Colon (tissue), 2 donors: ENCODE results near the gene MICAL2.

ENCODE experiments used
- FAIRE-seq: peaks from 2 replicates; lab custom pipeline; 2012; peaks lifted over from hg19 to GRCh38; lab: Jason Lieb, UNC
- donor health status: control.
- donor health status: control.

MICAL2 gene

DNA sequence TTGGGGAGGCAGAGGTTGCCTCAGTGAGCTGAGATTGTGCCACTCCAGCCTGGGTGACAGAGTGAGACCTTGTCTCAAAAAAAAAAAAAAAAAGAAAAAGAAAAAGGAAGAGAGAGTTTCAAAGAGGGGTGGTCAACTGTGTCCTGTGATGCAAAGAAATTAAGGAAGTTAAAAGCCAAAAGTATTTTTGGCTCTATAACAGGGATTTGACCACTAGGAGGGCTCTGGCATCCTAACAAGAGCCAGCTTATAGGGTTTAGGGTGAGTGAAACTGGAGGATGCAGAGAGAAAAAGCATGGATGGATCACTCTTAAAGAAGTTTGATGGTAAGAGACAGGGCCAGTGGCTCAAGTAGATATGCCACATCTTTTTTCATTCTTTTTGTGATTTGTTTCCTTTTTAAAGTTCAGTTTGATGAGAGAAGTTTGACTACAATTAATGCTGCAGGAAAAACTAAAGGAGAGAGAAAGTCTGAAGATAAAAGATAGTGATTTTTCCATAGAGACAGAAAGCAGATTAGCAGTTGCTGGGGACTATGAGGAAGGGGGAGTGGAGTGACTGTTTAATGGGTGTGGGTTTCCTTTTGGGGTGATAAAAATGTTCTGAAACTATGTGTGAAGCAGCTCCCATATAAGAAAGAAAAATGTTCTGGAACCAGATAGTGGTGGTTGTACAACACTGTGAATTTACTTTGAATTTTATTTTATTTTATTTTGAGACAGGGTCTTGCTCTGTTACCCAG, 11.1 kb upstream of the MICAL2 start:
- FAIRE-seq = no peak

DNA sequence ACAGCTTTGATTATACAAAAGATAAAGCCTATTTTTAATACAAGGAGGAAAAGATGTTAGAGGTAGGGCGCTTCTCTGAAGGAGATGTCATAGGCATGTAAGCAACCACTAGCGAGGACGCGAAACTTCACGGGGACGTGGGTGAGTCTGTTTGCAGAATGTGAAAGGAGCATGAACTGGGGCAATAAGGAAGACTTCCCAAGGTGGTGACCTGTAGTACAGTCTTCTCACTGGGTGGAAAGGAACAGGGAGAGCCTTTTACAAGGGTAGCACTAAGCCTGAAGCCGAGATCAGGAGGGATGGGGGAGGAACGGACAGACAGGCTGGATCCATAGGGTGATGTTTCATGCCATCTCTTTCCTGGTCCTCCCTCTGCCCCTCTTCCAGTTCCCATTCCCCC, 10.0 kb upstream of the MICAL2 start:
- FAIRE-seq = no peak

DNA sequence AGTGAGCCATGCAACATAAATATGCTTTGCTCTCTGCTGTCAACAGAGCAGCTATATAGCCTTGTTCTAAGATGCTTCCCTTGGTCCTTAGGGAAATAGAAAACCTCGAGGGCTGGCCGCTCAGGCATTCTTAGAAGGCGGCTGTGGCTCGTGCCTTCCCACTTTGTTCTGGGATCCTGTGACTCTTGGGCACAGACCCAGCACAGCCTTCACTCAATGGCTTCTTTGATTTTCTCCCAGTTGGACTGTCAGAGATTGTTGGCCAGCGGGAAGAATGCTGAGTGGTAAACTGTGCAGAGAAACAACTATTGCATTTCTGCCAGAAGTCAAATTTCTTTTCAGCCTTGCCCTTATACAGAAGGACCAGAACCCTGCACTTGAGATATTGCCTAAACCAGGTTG, 9.5 kb upstream of the MICAL2 start:
- FAIRE-seq = no peak

DNA sequence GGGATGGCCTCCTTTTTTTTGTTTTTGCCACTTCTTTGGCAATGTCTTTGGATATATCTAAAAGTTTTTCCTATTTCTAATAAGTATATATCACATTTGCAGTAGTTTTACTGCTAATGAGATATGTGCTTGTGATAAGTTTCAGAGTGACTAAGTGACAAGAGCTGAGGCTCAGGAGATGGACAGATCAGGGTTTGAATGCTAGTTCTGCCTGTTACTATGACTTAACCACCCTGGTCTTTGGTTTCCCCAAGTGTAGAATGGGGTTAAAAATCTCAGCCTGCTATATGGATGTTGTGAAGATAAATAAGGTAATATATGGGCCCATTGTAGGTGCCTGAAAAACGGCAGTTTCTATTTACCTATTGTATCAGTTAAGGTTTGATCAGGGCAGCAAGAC, 9.1 kb upstream of the MICAL2 start:
- no peak for FAIRE-seq

DNA sequence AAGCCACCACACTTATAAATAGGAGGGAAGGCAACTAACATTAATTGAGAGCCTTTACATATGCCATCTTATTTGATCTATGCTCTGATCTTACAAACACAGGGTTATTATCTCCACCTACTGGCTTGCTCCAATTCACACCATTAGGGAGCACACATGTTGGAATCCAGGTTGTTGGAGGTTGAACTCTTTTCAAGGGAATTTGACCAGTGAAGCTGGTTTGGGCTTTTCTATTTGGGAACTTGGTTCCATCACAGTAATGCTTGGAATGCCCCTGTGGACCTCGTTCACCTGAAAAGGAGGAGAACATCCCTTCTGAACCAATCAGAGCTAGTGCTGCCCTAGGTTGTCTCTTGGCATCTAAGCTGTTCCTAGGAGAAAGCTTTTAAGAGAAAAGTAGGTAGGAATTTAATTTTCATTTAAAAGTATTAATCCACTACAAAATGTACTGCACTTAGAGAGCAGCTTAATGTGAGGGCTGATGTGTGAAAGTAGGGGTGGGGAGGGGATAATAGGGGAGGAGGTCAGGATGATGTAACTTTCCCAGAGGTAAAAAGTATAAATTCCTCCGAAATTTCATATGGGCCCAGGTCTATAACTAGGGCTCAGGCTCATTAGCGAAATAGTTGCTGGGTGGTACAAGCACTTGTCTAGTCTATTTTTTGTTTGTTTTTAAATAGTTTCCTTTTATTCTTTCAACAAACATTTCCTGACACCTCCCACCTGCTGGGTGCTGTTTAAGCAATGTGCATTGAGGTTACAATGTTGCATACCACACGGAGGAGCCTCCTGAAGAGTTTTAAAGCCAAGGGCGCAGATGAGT, 7.6 kb upstream of the MICAL2 start:
- FAIRE-seq = no peak

DNA sequence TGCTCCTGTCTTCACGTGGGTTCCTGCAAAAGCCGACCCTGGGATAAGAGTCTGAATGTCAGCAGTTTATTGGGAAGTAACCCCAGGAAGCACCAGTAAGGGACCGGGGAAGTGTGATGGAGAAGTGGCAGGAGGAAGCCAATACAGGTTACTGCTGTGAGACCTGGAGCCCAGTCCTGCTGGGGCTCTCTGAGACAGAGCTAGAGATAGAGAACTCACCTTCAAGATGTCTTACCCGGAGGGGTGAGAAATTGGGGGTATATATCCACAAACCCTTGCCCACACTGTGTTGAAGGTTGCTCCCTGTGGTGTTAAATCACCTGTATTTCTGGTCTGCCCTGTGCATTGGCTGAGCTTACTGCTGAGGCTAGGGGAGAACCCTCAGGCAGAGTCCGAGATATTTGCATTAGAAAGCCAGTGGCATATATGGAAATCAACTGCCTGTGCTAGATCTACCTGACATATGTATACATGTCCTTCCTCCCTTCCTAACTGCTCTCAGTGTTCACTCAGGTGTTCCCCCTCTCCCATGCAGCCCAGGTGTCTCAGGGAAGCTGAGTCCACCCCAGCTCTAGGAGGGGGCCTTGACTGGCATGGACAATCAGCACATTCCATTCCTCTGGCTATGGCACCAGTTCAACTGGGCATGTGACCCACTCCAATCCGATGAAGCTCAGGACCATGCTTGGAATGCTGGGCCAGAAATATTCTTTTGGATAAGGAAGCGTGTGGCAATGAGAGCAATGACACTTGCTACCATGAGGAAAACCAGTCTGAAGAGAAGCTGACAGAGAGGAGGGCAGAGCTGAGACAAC, 6.8 kb upstream of the MICAL2 start:
- FAIRE-seq = no peak

DNA sequence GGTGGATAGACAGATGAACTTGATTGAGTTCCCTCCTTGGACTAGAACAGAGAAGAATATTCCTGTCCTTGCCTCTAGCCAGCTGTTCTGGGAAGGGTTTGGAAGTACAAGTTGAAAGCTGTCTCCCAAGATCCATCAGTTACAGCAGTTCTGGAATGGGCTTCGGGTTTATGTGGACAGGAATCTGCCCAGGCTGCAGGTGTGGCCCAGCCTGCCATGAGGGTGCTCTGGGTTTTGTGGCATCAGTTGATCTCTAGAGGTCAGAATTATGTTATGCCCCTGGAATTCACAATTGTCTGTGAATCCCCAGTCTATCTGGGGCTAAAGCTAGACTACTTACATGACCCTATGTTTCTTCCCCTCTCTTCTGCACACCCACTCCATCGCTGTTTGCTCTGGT, 4.9 kb upstream of the MICAL2 start:
- FAIRE-seq = no peak

DNA sequence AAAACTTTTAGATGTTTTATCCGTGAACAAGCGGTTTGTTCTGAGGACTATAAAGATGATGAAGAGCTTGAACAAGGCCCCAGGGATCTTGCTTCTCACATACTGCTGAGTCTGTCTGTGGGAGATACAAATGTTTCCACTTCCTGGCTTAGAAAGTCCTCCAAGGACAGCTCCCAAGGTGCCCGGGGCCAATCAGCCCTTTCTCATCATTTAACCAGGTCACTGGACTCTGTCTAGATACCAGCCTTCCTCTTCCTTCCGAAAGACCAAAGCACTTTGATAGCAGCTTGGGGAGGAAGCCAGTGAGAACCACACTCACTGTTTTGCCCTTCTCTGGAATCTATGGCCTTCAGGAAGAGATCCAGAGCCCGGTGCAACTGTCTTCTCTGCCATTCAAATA, 4.3 kb upstream of the MICAL2 start:
- no peak for FAIRE-seq

DNA sequence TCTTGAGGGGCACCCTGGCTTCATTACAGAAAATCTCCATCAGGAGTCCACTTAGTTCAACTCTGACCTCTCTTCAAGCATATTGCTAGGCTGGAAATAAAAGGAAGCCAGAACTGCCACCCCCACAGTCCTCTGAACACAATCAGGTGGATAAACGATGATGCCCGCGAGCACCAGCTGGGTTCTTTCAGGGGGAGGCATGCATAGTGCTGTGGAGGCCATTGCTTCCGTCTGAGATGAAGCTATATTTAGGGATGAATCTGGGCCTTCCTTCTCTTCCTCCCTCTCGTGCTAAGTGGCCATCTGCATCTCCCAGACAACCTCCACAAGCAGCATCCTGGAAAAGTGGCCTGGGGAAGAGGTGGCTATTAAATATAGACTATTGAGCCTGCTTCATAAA, 3.9 kb upstream of the MICAL2 start:
- FAIRE-seq = no peak

DNA sequence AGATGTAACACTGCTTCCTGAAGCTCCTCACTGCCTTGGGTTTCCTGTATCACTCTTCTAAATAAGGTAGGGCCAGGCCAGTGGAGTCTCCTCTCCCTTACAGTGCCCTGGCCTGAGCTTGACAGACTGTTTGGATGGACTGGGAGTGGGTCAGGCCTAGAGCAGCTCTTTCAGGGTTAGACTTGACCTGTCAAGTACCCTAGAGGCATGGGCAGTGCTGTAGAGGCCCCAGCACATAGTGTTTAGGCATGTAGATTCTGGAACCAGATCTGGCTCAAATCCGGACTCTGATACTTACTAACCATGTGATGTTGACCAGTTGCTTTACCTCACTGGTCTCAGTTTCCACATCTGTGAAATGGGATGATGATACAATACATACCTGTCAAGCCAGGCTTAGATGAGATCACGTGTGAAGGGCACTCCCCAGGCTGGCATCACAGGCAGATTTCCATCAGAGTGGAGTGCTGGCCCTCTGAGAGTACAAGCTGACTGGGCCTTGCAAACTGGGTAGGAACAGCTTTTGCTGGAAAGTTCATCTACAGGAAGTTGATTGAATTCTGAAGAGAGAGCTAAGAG, 1.4 kb upstream of the MICAL2 start:
- no peak for FAIRE-seq

DNA sequence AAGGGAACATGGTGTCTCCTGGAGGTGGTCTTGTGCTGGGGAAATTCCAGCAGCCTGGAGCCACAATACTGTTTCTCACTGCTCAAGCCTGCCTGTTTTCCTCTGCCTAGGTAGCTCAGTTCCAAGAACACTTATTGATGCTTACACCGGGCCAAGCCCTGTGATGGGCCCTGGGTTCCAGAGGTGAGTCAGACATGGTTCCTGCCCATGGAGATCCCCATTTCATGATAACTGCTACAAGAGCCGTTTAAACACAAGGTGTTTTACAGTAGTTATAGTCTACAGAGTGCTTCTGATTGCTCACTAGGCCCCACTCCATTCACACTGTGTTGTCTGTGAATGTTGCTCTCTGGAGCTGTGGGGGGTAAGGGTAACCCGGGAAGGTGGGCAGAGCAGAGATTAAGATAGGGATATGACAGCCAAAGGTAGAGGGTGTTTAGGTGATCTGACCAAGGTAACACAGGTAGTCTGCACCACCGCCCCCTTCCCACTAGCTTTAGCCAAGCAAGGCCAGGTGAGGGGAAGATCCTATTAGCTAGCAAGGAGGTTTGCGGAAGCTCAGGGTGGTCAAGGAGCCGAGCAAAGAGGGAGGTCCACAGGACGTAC, 696 bp upstream of the MICAL2 start:
- no peak for FAIRE-seq

DNA sequence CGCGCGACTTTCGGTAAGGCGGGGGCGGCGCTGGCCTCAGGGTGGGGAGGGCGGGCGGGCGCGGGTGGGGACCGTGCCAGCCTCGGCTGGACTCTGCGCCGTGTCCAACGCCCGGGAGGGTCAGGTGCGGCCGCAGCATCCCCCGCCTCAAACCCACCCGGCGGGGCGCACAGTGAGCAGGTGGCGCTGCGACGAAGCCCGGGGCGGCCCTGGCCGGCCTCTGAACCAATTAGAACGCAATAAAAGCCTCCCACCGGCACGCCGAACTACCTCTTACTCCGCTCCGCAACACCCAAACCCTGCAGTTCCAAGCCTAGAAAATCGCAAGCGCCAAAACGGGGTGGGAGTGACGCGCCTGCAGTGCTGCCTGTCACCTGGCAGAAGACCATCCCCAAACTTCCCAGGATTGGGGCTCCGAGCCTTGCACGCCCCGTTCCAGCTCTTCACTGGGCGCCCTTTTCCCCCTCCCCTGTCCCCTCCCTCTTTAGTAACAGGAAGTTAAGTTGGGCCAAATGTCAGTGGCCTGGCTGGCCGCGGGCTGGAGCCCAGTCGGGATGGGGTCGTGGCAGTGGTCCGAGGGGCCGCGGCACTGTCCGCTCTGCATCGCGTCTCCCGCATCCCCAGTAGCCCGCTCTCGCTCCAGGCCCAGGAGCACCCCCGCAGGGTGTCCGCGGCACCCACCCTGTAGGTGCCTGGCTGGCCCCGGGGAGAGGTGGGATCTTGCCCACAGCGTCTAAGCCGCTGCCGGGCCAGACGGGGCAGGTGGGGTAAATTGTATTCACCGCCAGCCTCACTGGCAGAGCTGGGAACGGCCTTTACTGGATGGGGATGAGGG, 541 bp downstream of the MICAL2 start:
- no peak for FAIRE-seq

DNA sequence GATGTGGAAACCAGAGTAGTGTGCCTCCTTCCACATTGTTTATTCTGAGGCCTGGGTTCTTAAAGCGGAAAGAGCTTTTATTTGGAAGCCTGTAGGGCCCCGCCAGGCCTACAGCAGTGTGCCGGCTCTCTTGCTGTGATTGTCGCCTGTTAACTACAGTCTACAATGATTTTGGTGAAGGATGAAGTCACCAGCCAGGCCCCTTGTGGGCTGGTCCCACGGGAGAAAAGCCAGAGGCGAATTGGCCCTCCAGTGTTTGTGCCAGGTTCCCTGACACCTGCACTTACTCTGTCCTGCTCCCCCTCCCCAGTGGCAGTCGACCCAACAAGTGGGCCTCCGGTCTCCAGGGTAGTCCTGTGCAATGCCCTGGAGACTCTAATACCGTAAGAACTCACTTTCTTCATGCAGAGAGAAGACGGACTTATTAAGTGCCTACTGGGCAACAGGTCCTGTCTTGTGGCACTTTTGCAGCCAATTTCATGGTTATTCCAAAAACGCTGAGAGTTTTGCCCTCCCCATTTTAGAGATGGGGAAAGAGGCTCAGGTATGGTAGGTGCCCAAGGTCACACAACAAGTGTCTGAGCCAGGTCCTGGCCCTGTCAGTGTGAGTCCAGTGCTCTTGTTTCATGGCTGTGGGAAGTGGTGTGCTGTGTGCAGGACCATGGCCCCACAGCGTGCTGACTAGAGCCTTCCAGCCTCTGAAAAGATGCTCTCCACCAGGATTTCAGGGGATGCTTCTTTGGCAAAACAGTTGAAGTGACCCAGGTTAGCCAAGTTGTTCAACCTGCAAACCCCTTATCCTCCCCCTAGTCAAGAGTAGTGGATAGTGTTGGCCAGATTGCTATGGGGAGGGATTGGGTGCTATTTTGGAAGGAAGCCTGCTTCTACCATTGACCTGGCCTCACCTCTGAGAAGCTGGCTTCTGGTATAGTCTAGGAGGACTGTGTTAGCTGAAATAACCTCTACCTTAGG, 1.4 kb downstream of the MICAL2 start:
- FAIRE-seq = no peak

DNA sequence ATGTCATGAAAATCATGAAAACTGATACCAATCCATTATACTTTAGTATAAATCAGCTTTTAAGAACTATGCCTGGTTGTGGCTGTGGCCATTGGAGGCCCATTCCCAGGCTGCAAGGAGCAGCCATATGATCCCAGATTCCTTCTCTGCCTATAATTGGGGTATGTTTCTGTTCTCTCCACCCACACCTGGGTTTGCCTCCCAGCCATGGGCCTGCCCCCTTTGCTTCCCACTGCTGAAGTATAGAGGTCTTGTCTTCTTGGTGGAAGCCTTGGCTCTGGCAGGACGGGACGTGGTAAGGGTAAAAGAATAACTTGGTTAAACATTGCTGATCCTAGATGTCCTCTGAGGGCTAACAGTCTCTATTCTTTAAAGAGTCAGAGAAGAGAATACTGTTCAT, 2.4 kb downstream of the MICAL2 start:
- FAIRE-seq = no peak

DNA sequence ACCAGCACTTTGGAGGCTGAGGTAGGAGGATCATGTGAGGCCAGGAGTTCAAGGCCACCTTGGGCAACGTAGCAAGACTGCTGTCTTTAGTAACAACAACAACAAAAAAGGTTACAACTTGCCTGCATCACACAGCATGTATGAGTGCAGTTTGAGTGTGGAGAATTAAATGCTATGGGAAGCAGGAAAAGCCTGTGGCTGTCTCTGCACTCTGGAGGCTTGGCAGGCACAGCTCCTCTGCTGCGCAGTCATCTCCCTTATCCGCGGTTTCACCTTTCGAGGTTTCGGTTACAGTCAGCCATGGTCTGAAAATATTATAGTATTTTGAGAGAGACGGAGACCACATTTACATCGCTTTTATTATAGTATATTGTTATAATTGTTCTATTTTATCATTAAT, 2.9 kb downstream of the MICAL2 start:
- FAIRE-seq = no peak

DNA sequence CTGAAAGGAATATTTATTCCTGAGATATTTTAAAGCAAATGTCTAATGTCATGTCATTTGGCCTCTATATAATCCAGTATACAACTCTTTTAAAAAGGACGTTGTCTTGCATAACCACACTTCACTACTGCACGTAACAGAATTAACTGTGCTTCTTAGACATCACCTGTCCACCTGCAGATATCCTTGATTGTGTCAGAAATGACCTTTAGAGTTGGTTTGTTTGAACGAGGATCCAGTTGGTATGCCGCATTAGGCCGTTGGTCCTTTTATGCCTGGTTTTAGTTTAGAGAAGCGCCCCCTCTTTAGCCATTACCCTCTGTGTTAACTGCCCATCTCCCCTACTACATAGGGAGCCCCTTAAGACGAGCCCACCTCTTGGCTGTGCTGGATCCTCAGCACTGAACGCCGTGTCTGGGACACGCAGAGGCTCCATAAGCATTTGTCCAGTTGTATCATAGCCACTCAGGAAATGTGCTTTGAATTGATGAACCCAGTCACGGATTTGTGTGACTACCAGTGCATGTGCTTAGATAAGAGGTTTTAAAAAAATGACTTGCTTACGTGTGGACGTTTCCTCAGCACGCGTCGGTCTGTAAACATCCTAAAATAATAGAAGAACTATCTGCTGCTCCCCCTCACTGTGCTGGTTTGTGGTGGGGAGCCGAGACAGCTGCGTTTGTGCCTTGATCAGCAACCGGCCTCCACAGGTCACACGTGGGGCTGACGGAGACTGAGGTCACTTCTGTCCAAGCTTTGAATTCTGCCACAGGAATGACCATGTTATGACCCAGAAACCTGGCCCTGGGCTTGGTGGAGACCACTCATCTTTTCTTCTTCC, 4.0 kb downstream of the MICAL2 start:
- FAIRE-seq = no peak

DNA sequence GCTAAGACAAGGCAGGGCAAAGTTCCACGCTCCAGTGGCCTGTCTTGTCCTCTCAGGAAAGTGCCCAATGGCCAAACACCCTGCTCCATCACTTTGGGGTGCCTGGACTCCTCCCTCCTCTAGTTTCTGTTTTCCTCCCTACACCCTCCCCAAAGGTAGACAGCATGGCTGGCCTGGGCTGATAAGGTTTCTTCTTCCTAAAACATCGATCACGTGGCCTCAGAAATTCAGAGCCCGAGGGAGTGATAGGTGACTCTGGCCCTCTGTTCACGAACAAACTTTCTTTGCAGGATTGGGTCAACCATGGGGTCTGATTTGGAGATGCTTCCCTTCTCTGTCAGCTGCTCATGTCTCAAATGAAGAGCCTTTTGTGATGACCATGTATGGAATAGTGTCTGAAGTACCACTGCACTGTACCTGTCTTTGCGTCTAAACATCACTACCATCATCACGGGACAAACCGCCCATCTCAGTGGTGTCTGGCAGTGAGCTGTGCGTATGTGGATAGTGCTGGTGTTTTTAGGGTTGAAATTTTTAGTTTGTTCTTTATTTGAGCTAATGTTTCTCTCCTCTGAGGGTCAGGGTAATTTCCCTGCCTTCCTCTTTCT, 6.1 kb downstream of the MICAL2 start:
- no peak for FAIRE-seq

DNA sequence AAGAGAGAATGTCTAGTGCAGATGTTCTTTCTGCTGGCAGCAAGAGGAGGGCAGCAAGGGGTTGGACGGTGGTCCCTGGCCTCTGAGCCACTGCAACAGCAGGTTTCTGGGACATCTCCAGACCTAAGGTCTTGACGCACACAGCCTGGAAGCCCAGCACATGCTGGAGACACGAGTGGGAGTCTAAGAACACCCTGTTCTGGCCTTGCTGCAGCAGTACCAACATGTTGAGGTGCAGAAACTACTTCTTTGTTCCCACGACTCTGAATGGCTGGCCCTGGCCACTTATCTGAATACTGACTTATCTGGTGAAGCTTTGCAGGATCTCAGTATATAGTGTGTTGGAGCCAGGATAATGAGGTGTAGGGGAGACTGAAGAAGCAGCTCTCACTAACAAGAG, 6.8 kb downstream of the MICAL2 start:
- no peak for FAIRE-seq

DNA sequence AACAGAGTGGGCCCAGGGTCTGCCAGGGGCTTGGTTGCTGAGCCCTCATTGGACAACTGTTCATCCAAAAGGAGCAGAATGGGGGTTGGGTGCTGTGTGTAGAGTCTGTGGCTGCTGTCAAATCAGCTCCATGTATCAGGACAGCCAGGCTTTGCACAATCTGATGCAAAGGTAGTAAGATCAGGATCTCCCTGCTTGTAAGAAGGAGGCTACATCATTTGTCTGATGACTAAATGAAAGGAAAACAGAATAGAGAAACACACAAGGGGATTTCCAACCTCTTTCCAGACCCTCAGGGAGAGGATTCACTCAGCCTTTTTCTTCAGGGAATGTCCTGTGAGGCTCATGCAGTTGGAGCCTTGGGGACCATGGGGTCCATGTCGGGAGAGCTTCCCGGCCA, 7.2 kb downstream of the MICAL2 start:
- FAIRE-seq = no peak
